Nephron (organoid): ENCODE results near the gene CORO1C.

Experiments used
- H3K27ac Mint-ChIP-seq, 3 experiments: 2 replicates each; pipeline ENCODE4 v1.8.0; 2020; ENCODE audit warnings: mixed read lengths in 3 of 3, mild to moderate bottlenecking in 2 of 3, moderate library complexity in 1 of 3
- H3K27me3 Mint-ChIP-seq: 2 replicates; pipeline ENCODE4 v1.8.0; 2021; ENCODE audit warnings: low read depth, mild to moderate bottlenecking, moderate library complexity, mixed read lengths
- H3K36me3 Mint-ChIP-seq: 2 replicates; pipeline ENCODE4 v1.8.0; 2020; ENCODE audit warnings: low read depth, mixed read lengths
- H3K4me1 Mint-ChIP-seq: 2 replicates; pipeline ENCODE4 v1.8.0; 2020; ENCODE audit warnings: mixed read lengths
- H3K4me3 Mint-ChIP-seq, 3 experiments: 2 replicates each; pipeline ENCODE4 v1.8.0; 2020; ENCODE audit warnings: mild to moderate bottlenecking in 3 of 3, mixed read lengths in 3 of 3, moderate library complexity in 2 of 3
- H3K9me3 Mint-ChIP-seq: 2 replicates; pipeline ENCODE4 v1.8.0; 2020; ENCODE audit warnings: mixed read lengths
- TF ChIP-seq, protein P1 (sequence below), 3 experiments: fragments of 200-600 bp; sonication (generic); IDR thresholded peaks; one replicate each; pipeline ENCODE4 v1.5.0; 2021; ENCODE audit warnings: antibody characterized with exemption in 3 of 3; ENCODE audit not compliant: unreplicated experiment in 3 of 3

CORO1C gene

DNA sequence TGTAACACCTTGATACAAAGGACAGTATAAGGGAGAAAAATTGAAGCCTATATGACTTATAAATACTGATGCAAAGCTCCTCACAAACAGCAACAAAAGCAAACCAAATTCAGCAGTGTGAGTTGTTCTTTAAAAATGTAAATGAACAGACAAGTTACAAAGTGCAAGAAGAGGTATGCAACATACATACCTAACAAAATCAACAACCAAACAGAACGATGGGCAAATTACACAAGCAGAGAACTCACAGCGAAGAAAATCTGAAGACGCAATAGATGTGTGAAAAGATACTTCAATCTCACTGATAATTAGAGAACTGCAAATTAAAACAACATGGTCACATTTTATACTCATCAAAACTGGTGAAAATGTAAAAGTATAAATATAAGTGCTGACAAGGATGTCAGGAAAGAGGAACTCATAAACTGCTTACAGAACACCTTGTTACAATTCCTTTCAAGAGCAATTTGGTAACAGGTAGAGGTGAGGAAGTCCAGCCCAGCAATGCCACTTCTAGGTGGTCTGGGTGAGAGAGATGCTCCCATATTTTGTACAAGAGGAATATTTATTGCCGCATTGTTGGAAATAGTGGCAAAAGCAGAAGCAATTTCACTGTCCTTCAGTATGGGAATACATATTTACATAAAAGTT, 47.3 kb downstream of the CORO1C start:
- Mint-ChIP-seq H3K9me3 (no peaks in the 10 kb centered on the region), H3K36me3 (no peaks in the 10 kb centered on the region), H3K4me1 (peaks cover 53% of the 10 kb centered on the region), H3K27me3 (peaks cover 3% of the 10 kb centered on the region), H3K27ac (peak overlapping the region; percentile 12 to 55 (median 30)), H3K4me3 (no peak overlapping the region)
- TF ChIP-seq, protein P1, sequence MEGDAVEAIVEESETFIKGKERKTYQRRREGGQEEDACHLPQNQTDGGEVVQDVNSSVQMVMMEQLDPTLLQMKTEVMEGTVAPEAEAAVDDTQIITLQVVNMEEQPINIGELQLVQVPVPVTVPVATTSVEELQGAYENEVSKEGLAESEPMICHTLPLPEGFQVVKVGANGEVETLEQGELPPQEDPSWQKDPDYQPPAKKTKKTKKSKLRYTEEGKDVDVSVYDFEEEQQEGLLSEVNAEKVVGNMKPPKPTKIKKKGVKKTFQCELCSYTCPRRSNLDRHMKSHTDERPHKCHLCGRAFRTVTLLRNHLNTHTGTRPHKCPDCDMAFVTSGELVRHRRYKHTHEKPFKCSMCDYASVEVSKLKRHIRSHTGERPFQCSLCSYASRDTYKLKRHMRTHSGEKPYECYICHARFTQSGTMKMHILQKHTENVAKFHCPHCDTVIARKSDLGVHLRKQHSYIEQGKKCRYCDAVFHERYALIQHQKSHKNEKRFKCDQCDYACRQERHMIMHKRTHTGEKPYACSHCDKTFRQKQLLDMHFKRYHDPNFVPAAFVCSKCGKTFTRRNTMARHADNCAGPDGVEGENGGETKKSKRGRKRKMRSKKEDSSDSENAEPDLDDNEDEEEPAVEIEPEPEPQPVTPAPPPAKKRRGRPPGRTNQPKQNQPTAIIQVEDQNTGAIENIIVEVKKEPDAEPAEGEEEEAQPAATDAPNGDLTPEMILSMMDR (IDR thresholded peaks at IDR 0.05; ENCODE audit: unreplicated experiment in 3 of 3): no peak

DNA sequence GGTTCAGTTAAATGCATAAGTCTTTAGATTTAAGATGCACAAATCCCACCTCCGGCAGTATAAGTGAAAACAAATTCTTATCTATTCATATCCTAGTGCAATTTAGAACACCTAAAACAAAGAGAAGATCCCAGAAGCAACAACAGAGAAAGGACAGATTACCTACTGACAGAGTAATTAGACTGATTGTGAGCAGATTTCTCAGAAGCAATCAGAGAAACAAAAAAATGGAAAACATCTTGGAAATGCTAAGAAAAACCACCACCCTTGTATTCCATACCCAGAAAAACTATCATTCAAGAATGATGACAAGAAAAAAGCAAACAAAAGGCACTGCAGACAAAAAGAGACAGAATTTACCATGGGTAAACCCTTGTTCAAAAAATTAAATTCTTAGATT, 50.0 kb downstream of the CORO1C start:
- Mint-ChIP-seq H3K27me3 (peaks cover 3% of the 10 kb centered on the region), H3K4me1 (peaks cover 46% of the 10 kb centered on the region), H3K4me3 (no peak overlapping the region), H3K27ac (no peak overlapping the region), H3K36me3 (peaks cover 10% of the 10 kb centered on the region), H3K9me3 (no peaks in the 10 kb centered on the region)
- TF ChIP-seq, protein P1 (IDR thresholded peaks at IDR 0.05; ENCODE audit: unreplicated experiment in 3 of 3): no peak

DNA sequence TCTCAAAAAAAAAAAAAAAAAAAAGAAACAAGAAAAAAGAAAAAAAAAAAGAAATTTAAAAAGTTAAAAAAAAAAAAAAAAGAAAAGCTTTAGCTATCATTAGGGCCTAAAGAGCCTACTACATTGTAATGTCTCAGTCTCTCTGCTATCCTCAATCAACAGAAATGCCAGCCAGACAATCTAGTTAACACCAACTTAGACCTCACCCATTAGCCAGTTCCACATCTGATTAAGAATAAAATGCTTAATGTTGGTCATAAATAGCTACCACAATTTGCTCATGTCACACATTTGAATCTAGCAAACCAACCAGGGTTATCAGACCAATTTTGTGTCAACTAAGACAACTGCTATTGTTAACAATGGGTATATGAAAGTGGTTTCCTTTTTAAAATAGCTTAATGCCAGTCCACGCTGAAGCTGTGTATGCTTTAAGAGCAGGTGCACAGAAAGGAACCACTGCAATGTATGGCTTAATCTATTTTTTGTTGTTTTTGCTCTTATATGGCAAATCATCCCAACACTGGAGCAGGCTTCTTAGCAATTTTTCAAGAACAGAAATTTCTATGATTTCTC, 52.1 kb downstream of the CORO1C start:
- Mint-ChIP-seq H3K27ac (no peak overlapping the region), H3K4me3 (no peak overlapping the region)
- TF ChIP-seq, protein P1 (IDR thresholded peaks at IDR 0.05; ENCODE audit: unreplicated experiment in 3 of 3): no peak

DNA sequence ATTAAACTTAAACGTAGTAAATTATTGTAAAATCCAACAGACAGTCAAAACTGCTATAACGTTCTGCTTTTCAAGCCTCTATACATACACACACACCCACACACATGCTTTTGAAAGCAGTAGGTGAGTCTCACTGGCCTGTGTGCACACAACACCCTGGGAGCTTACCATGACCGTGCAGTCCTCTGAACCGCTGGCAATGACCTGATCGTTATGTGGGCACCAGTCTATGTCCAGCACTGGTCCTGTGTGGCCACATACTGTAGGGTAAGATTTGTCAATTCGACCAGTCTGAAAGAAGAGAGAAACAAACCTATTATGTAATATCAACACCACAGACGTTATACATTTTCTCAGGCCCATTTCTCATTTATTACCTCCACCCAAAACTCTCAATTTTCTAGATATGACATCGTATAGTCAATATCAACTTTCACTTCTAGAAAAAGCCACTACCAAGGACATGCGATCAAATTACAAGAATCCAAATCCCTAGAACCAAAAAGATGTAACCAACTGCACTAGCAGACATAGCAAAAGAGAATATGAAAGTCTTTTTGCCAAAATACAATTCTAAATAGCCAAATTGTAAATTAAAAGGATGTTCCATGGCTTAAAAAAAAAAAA, 53.1 kb downstream of the CORO1C start:
- no peaks in the 10 kb centered on the region for H3K9me3 Mint-ChIP-seq
- peaks cover 2% of the 10 kb centered on the region for H3K27me3 Mint-ChIP-seq
- peaks cover 34% of the 10 kb centered on the region for H3K36me3 Mint-ChIP-seq
- H3K4me1 Mint-ChIP-seq: peaks cover 22% of the 10 kb centered on the region
- H3K4me3 Mint-ChIP-seq: no peak overlapping the region
- H3K27ac Mint-ChIP-seq: peak overlapping the region in 1 of 3 experiments; percentile 4
- TF ChIP-seq, protein P1 (IDR thresholded peaks at IDR 0.05; ENCODE audit: unreplicated experiment in 3 of 3): no peak

More for the DNA sequence above, 52.1 kb downstream of the CORO1C start:
- H3K27me3 Mint-ChIP-seq: peaks cover 3% of the 10 kb centered on the region
- peaks cover 31% of the 10 kb centered on the region for H3K4me1 Mint-ChIP-seq
- H3K9me3 Mint-ChIP-seq: no peaks in the 10 kb centered on the region
- H3K36me3 Mint-ChIP-seq: peaks cover 27% of the 10 kb centered on the region

DNA sequence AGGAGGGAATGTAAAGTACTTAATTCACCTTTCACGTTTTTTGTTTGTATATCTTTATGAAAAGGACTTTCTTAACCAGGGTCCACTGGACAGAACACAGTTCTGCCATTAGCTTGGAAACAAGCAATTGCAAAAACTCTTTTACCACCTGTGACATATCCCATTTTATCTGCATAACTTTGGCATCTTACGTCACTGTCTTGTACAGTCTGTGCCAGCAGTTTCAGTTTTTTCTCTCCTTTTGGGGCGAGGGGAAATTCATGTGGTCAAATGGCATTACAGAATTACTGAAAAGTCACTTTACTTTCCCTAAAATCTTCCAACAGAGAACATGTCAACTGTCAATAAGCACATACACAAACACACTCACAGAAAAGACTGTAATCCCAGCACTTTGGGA, 53.9 kb downstream of the CORO1C start:
- H3K9me3 Mint-ChIP-seq: no peaks in the 10 kb centered on the region
- peaks cover 22% of the 10 kb centered on the region for H3K4me1 Mint-ChIP-seq
- H3K27me3 Mint-ChIP-seq: no peaks in the 10 kb centered on the region
- no peak overlapping the region for H3K27ac Mint-ChIP-seq
- TF ChIP-seq, protein P1 (IDR thresholded peaks at IDR 0.05; ENCODE audit: unreplicated experiment in 3 of 3): no peak
- H3K4me3 Mint-ChIP-seq: no peak overlapping the region
- H3K36me3 Mint-ChIP-seq: peaks cover 41% of the 10 kb centered on the region
